HG02973 (cell line): Measurements from ENCODE around the gene FAM174A.
"Not testable (repeated sequence)": the region's sequence is repeated elsewhere in the genome, so short reads cannot be mapped to it uniquely, and the experiment has no call there.

ENCODE experiments used
- ATAC-seq: cut with Tn5 transposase; IDR thresholded peaks from one replicate; pipeline ENCODE4 v1.9.1; 2021; ENCODE audit warnings: moderate library complexity; ENCODE audit not compliant: unreplicated experiment

Gene FAM174A

DNA sequence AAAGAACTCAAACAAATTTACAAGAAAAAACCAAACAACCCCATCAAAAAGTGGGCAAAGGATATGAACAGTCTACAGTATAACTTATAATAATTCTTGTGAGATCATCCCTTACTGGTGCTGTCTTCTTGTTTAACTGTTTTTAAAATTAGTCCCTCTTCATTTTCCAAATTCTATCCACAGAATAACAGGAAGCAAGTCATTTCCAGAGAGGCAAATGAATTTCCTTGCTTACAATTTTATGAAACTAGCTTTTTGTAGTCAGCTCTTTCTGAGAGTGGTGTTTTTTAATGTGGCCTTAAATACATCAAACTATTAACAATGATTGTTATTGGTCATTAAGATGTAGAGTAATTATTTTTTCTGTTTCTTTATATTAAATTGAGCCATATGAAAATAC is 40.6 kb downstream of the FAM174A start:
- ATAC-seq = no peak

DNA sequence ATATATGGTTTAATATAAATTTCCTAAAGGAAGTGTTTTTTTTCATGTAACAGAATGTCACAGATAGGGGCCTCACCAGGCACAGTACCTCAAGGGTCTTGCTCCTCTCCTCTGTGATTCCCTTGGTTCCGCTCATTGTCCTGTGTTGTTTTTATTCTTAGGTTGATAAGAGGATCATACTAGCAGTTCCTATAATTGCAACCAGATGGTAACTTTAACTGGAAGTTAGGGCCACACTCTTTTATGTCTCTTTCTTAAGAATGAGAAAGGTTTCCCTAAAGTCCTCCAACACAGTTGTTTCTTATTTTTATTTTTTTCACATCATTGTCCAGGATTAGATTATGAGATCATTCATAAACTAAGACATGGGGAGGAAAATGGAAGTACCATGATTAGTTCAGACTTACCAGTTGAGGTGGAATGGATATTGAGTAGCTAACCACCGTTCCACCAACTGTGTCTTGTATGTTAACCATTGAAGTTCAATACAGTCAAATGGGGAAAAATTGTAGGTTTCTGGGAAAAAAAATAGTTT is 41.1 kb downstream of the FAM174A start:
- no peak for ATAC-seq

DNA sequence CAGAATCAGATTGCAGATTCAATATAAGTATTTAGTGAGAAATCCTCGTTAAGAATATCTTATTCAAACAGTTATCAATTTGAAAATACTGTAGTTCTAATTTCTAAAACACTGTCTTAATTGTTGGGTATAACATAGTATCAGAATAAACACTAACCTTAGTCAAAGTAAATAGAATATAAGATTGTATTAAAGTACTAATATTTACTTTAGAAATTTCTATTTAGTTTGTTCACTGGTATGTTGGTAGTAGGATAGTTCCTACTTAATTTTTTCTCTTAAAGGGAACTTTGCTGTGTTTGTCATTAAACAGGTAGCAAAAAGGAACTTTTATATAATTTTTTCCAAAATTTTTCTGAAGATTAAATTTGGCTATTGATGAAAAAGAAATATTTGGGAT is 42.3 kb downstream of the FAM174A start:
- ATAC-seq = no peak

DNA sequence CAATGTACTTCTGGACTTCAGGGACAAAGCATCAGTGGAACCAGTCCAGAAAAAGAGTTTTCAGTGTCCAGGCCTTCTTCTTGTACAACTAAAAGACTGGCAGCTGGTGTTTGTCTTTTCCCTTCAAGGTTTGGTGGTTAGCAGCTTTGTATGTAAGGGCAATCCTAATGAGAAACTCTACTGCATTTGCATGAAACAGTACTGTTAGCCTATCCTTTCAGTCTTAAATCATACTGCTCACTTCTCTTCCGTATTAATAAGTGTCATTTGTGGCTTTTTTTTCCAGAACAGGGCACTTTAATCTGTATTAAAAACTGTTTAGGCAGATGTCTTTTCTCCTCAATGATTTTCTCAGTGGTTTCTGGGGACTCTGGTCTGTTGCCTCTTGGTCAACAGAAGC is 48.9 kb downstream of the FAM174A start:
- peak; percentile 98 for ATAC-seq

DNA sequence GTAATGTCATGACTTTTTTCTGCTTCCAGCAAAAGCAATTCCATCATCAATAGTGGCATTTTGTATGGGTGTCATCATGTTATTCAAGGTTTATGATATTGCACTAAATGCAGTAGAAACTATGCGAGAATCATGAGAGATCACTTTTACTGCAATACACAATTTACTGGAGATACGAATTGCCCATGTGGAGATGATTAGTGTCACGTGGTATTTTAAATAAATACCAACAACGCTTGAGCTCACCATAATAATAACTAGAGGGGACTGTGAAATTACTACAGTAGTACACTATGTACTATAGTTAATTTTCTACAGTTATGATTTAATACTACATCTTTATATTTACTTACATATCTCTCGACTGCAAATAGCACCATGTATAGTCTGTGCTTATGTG is 49.7 kb downstream of the FAM174A start:
- no peak for ATAC-seq

DNA sequence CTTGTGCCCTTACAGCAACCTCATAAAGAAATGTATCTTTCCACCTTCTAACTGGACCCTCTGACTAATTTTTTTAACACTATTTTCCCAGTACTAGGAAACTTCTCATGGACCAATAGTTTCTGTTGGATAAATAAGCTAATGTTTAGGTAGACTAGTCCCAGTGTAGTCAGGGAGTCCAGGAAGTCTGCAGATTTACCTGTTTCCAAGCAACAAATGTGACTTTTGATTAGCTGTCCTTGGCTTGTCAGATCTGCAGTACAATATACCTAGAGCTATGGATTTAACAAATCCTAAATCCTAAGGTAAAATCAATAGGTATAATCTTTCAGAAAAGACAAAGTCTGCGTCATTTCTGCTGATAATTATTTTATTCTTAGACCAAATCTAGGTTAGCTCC is 55.7 kb downstream of the FAM174A start:
- ATAC-seq = no peak

DNA sequence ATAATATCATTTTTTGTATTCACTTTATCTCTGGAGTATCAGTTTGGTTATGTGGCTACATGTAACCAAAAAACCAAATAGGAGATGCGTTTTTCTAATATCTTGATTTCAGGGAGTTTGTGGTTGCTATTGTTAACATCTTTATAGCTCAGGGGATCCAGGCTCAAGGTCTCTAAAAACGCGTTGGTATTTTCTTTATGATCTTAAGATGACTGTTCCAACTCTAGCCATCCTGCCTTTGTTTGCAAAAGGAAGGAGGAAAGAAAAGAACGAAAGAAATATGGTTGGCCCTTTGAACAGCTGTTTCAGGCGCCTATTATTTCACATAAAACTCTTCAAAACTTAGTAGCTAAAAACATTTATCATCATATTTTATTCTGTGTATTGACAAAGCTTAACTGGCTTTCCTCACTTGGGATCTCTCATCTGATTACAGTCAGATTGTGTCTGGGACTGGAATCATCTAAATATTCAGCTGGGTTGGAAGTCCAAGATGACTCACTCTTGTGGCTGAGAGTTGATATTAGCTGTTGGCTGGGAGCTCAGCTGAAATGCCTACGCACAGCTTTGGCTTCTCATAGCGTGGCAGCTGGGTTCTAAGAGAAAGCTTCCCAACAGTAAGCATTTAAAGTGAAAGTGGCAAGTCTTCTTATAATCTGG is 60.1 kb downstream of the FAM174A start:
- ATAC-seq = no peak

DNA sequence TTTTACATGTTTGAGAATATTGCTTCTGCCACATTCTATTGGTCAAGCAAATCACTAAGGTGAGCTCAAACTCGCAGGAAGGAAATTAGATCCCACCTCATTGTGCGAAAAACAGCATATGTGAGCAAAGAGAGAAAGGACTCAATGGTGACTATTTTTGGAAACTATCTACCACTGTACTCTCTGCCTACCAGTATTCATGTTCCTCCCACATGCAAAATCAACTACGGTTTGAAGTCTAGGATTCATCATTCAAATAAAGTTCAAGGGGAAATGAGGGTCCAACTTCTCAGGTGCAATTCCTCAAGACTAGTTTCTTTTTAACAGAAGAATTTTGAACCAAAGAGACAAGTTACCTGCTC is 60.6 kb downstream of the FAM174A start:
- no peak for ATAC-seq

DNA sequence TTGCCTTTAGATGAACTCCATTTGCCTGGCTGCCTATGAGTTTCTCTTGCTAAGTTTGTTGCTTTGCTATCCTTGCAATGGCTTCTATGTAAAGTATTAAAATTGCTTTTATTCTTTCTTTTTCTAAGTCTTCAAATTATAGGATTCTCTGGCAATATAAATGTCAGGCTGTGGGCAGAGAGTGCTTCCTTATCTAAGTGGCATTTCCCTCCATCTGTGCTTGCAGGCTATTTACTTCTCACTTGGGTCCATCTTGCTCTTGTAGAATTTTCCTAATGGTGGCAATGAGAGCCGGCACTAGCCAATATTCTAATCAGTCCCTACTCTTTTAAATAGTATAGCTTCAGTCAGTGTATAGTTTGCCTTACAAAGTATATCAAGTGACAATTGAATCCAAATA is 63.3 kb downstream of the FAM174A start:
- no peak for ATAC-seq

DNA sequence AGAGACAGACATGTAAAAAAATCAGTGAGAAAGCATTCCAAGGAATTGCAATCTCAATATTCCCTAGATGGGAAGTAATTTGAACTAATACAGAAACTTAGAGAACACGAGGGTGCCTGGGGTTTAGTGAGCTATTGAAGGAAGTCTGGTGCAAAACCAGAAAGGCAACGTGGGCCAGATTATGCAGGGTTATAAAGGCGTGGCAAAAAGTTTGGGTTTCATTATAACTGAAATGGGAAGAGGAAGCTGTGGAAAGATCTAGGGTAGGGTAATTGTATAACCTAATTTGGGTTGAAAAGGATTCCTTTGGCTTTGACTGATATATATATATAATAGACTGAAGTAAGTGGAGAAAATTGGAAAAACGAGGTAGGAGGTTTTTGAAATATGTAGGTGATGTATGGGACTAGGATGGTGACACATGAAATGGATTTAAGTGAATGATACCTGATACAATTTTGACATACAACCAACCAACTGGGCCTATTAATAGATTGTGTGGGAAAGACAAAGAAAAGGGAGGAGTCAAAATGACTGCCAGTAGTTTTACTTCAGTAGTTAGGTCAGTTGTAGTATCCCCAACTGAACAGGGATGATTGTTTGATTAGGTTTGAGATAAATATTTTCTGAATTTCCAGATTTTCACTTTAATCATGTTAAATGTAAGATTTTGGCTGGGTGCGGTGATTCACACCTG is 65.3 kb downstream of the FAM174A start:
- no peak for ATAC-seq

DNA sequence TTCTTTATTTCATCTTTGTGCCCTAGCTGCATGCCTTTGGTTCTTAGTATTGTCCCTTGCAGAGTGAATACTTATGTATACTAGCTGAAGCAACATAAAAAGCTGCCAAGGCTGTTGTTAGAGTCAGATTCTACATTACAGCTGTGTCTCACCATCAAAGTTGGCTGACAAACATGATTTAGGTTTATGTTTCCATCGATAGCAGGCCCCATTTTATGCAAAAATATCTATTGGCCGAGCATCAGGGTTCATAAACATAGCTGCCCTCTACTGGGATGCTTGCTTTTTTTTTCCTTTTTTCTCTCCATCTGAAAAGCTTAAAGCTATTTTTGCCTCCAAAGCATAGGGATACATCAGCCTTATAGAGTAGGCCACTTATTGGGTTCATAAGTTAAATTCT is 68.0 kb downstream of the FAM174A start:
- ATAC-seq = no peak

DNA sequence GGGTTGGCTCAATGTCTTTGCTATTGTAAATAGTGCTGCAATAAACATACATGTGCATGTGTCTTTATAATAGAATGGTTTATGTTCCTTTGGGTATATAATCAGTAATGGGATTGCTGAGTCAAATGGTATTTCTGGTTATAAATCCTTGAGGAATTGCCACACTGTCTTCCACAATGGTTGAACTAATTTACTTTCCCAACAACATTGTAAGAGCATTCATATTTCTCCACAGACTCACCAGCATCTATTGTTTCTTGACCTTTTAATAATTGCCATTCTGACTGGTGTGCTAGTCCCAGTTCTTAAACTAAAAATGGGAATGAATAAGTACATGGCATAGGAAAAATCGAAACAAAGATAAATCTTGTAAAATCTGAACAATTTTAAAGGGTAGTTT is 68.8 kb downstream of the FAM174A start:
- ATAC-seq = not testable (repeated sequence)

DNA sequence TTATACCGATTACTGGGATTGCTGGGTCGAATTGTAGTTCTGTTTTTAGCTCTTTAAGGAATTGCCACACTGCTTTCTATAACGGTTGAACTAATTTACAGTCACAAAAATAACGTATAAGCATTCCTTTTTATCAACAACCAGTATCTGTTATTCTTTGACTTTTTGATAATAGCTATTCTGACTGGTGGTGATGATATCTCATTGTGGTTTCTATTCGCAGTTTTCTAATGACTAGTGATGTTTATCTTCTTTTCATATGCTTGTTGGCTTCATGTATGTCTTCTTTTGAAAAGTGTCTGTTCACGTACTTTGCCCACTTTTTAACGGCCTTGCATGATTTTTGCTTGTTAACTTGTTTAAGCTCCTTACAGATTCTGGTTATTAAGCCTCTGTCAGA is 74.4 kb downstream of the FAM174A start:
- ATAC-seq = no peak

DNA sequence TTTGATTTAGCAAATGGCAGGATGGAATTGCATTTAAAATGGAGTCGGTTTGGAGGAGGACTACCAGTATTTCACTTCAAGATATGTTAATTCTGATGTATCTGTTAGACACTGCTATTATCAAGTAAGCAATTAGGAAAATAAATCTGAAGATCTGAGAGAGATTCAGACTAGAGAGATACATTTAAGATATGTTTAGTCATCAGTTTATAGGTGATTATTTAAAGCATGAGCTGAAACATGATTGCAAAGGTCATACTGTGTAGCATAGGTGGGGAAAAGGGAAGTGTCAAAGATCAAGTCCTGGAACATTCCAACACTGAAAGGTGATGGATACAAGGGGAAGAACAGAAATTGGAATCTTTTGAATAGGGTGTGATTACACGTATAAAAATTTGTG is 79.1 kb downstream of the FAM174A start:
- no peak for ATAC-seq

DNA sequence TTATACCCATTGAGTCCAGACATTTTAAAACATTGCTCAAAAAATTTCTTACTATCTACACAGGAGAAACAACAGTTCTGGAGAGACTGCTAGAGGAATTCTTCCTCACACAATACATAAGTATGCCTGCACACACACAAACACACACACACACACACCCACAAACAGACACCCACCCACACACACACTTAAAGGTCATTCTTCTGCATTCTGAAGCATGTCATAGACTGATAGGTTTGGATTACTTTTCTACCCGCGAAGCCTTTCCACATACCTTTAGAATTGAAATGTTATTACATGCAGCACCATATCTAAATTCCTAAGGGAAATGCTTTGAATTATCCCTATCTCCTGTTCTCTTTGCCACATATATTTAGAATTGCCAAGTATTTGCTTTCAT is 80.2 kb downstream of the FAM174A start:
- ATAC-seq = no peak

DNA sequence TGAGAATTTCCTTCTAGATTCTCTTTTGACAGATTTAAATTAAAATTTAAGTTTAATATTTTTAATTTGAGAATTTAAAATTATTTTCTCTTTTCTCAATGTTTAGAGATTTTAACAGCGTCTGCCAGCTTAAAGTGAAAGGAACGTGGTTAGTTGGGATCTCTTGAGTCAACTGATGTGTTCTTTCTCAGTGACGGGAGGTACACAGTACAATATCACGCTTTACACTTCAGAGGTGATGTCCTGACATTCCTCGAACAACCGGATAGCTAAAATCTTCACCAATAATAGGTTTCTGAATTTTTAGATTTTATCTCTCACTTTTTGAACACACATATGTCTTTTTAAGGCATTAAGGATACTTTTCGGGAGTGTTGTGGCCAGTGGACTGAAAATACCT is 81.1 kb downstream of the FAM174A start:
- no peak for ATAC-seq

DNA sequence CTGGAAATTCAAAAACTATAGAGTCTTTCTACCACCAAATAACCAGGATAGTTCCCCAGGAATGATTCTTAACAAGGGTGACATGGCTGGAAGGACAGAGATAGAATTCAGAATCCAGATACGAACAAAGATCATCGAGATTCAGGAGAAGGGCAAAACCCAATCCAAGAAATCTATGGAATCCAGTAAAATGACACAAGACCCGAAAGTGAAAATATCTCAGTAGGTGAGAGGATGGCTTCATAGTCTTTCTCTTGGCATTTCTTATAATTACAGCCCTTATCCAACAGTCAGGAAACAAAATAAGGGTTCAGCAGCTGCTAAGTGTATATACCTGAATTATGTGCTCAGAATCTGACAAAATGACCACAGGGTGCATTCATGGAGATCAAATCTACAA is 81.8 kb downstream of the FAM174A start:
- ATAC-seq = no peak

DNA sequence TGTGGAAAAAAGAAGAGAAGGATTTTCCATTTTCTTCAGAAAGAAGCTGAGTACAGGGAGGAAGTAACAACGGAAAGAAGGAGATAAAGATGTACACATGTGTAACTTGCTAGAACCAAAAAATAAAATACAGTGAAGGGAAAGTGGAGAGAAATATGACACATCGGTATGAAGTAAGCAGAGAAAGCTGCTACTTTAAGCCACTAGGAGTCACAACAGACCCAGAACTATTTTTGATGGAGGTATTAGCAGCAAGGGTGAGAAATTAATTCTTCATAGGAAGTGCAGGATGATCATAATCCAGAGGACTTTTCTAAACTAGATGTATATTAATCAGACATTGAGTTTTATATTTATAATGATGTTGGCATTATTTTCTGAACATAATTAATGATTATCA is 88.5 kb downstream of the FAM174A start:
- peak; percentile 86 for ATAC-seq

DNA sequence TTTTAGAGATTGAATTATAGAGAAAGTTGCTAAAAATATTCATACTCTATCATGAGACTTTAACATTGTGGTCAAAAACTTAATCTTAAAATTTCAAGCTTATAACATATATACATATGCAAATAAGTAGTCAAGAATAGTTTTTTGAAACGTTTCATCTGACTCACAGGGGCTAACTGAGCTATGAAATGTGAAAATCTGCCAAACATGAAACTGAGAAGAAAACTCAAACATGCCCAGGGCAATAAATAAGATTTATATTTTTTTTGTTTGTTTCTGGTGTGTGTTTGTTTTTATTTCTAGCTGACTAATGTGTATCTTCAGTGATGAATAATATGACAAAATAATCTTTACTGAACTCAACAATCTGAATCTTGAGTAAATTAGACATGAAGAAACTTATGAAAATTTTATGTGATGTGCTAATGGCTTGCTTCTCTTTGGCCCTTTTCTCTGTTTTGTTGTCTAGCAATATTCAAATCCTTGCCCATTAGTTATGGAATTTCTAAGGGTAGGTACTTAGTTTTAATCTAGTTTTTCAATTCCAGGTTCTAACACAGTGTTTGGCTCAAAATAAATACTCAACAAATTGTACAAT is 99.9 kb downstream of the FAM174A start:
- ATAC-seq = peak; percentile 82
